ENCODE measurements around the gene FAN1.
A peak's percentile ranks its signal among the peaks of the same experiment; 100 is the strongest.
"Not testable (repeated sequence)": the region's sequence is repeated elsewhere in the genome, so short reads cannot be mapped to it uniquely, and the experiment has no call there.

Gene FAN1

GRCh38 chr15:30903497-30904187 lies at the start of gene FAN1:
FAN1 (plus strand) TSS chr15:30903915; CDS start chr15:30904664, 749 bp downstream.
- peak; percentile 89 for DNase-seq (ENCODE audit: low read depth)

- peak; percentile 40 for DNase-seq (ENCODE audit: low read depth)
Observed at GRCh38 chr15:30859091-30859874, 44.4 kb upstream of the FAN1 start.

- DNase-seq (ENCODE audit: low read depth): no peak
Observed at GRCh38 chr15:30865257-30865656, 38.5 kb upstream of the FAN1 start.

GRCh38 chr15:30870681-30871080 lies 33.0 kb upstream of the FAN1 start:
- DNase-seq (ENCODE audit: low read depth): no peak

GRCh38 chr15:30872341-30872748 lies 31.4 kb upstream of the FAN1 start:
- DNase-seq (ENCODE audit: low read depth): peak; percentile 40

- no peak for DNase-seq (ENCODE audit: low read depth)
Observed at GRCh38 chr15:30877070-30877469, 26.6 kb upstream of the FAN1 start.

GRCh38 chr15:30878515-30878914 lies 25.2 kb upstream of the FAN1 start:
- no peak for DNase-seq (ENCODE audit: low read depth)

GRCh38 chr15:30882849-30883433 lies 20.8 kb upstream of the FAN1 start:
- DNase-seq (ENCODE audit: low read depth): peak; percentile 22

GRCh38 chr15:30883666-30884065 lies 20.0 kb upstream of the FAN1 start:
- DNase-seq (ENCODE audit: low read depth): not testable (repeated sequence)

GRCh38 chr15:30885814-30886213 lies 17.9 kb upstream of the FAN1 start:
- DNase-seq (ENCODE audit: low read depth): peak; percentile 19

GRCh38 chr15:30889196-30889595 lies 14.5 kb upstream of the FAN1 start:
- no peak for DNase-seq (ENCODE audit: low read depth)

GRCh38 chr15:30895461-30896210 lies 8.1 kb upstream of the FAN1 start:
- no peak for DNase-seq (ENCODE audit: low read depth)

- DNase-seq (ENCODE audit: low read depth): no peak
Observed at GRCh38 chr15:30896211-30896606, 7.5 kb upstream of the FAN1 start.

GRCh38 chr15:30901889-30902288 lies 1.8 kb upstream of the FAN1 start:
- no peak for DNase-seq (ENCODE audit: low read depth)

- no peak for DNase-seq (ENCODE audit: low read depth)
Observed at GRCh38 chr15:30904812-30905211, 1.1 kb downstream of the FAN1 start.

GRCh38 chr15:30905821-30906220 lies 2.1 kb downstream of the FAN1 start:
- DNase-seq (ENCODE audit: low read depth): no peak

GRCh38 chr15:30906366-30906765 lies 2.7 kb downstream of the FAN1 start:
- DNase-seq (ENCODE audit: low read depth): no peak

- no peak for DNase-seq (ENCODE audit: low read depth)
Observed at GRCh38 chr15:30913761-30914160, 10.0 kb downstream of the FAN1 start.

- no peak for DNase-seq (ENCODE audit: low read depth)
Observed at GRCh38 chr15:30917013-30917412, 13.3 kb downstream of the FAN1 start.

- DNase-seq (ENCODE audit: low read depth): no peak
Observed at GRCh38 chr15:30917675-30918074, 14.0 kb downstream of the FAN1 start.

- DNase-seq (ENCODE audit: low read depth): no peak
Observed at GRCh38 chr15:30918366-30918765, 14.7 kb downstream of the FAN1 start.

GRCh38 chr15:30919877-30920550 lies 16.3 kb downstream of the FAN1 start:
- DNase-seq (ENCODE audit: low read depth): no peak
